Breast epithelium (tissue), 3 donors: ENCODE results near the gene PARP2.

Experiments
- CTCF ChIP-seq, 3 donors: fragments of 450-650 bp; IDR thresholded peaks; one replicate each; pipeline ENCODE4 v1.5.1; 2016 to 2017; ENCODE audit warnings: antibody characterized with exemption in 3 of 3, mild to moderate bottlenecking in 3 of 3, moderate library complexity in 3 of 3
- POLR2AphosphoS5 ChIP-seq, 3 donors: sonication (generic); formaldehyde crosslinking; IDR thresholded peaks; one replicate each; pipeline ENCODE4 v1.6.1; 2017; ENCODE audit warnings: antibody characterized with exemption in 3 of 3

GRCh38 chr14:20328705-20329104 lies 14.7 kb upstream of the PARP2 start:
- TF ChIP-seq CTCF (IDR thresholded peaks at IDR 0.05), result no peak
- TF ChIP-seq POLR2AphosphoS5 (IDR thresholded peaks at IDR 0.05), result no peak
